GM12878 (cell line): ENCODE measurements around the gene KCNAB2. TPM values are rescaled to one million over a fixed set of nuclear protein-coding genes. Genes with fewer than 3 reads are reported as not detected.

Experiments
- ATAC-seq: fragments of 200-7000 bp; cut with Tn5 transposase; 3 replicates; pipeline ENCODE4 v1.9.1; 2020; ENCODE audit warnings: mild to moderate bottlenecking, moderate library complexity
- BruUV-seq: library from RNA; stranded (reverse); fragments of 400-500 nt; replicated peaks from 2 replicates; lab custom pipeline; 2021; lab: Mats Ljungman, UMichigan
- CTCF ChIA-PET: fragments of 300-600 bp; sonication (Branson Sonifier 250); formaldehyde crosslinking; extraction: SDS; loops from one replicate; lab custom pipeline; 2021; ENCODE audit warnings: inconsistent platforms; lab: Yijun Ruan, JAX
- POLR2A ChIA-PET: fragments of 350-600 bp; formaldehyde crosslinking; extraction: SDS; loops from one replicate; lab custom pipeline; 2021; ENCODE audit warnings: inconsistent platforms; lab: Charles Lee
- RAD21 ChIA-PET: fragments of 300-600 bp; sonication (Branson Sonifier 250); formaldehyde crosslinking; loops from one replicate; lab custom pipeline; 2023; ENCODE audit warnings: antibody characterized with exemption; ENCODE audit not compliant: unreplicated experiment; lab: Charles Lee
- SMC1A ChIA-PET: fragments of 300-600 bp; sonication (Branson Sonifier 250); formaldehyde crosslinking; loops from one replicate; lab custom pipeline; 2023; ENCODE audit not compliant: unreplicated experiment, uncharacterized antibody; lab: Charles Lee
- DNase-seq: peaks from one replicate; pipeline ENCODE4 v3.0.0-alpha.2; 2011; ENCODE audit warnings: low read depth, low spot score
- FAIRE-seq: peaks from 3 replicates; lab custom pipeline; 2011; peaks lifted over from hg19 to GRCh38; lab: Jason Lieb, UNC
- H2AFZ ChIP-seq: 2 replicates; pipeline ENCODE4 v1.6.0; 2011; ENCODE audit warnings: low read depth, low read length, control low read depth; ENCODE audit not compliant: control insufficient read depth
- H3K27ac ChIP-seq: 2 replicates; pipeline ENCODE4 v1.5.1; 2011; ENCODE audit warnings: control low read depth; ENCODE audit not compliant: control insufficient read depth, insufficient read depth
- H3K27me3 ChIP-seq, 2 experiments: replicated peaks in 1 of 2; 2 replicates each; pipeline versions ENCODE4 v1.6.0 to v1.6.1; 2011; ENCODE audit warnings: low read length in 1 of 2; ENCODE audit not compliant: control insufficient read depth in 2 of 2, insufficient read depth in 2 of 2
- H3K36me3 ChIP-seq, 2 experiments: 2 replicates each; pipeline ENCODE4 v1.5.1; 2011; ENCODE audit warnings: low read length in 1 of 2; ENCODE audit not compliant: control insufficient read depth in 2 of 2, insufficient read depth in 2 of 2
- H3K4me1 ChIP-seq: 2 replicates; pipeline ENCODE4 v1.6.1; 2011; ENCODE audit warnings: mild to moderate bottlenecking, low read length, moderate library complexity, mixed read lengths; ENCODE audit not compliant: control insufficient read depth, insufficient read depth
- H3K4me2 ChIP-seq: 2 replicates; pipeline ENCODE4 v1.6.0; 2011; ENCODE audit warnings: control low read depth; ENCODE audit not compliant: control insufficient read depth, insufficient read depth
- H3K4me3 ChIP-seq: fragments of 200-600 bp; sonication (generic); 2 replicates; pipeline ENCODE4 v1.5.1; 2016
- H3K79me2 ChIP-seq: 2 replicates; pipeline ENCODE4 v1.6.0; 2011; ENCODE audit warnings: low read length; ENCODE audit not compliant: control insufficient read depth, insufficient read depth
- H3K9ac ChIP-seq: 2 replicates; pipeline ENCODE4 v1.8.0; 2011; ENCODE audit warnings: low read length, control low read depth, mixed read lengths; ENCODE audit not compliant: control insufficient read depth, insufficient read depth
- H3K9me3 ChIP-seq: replicated peaks from 3 replicates; pipeline ENCODE4 v1.5.1; 2011; ENCODE audit warnings: mild to moderate bottlenecking, low read length; ENCODE audit not compliant: control insufficient read depth, insufficient read depth
- H4K20me1 ChIP-seq: 2 replicates; pipeline ENCODE4 v1.6.0; 2011; ENCODE audit not compliant: control insufficient read depth, insufficient read depth
- HDGF ChIP-seq: fragments of 450-650 bp; IDR thresholded peaks from 2 replicates; pipeline ENCODE4 v1.6.1; 2016; ENCODE audit warnings: antibody characterized with exemption
- POLR2A ChIP-seq: IDR thresholded peaks from 2 replicates; pipeline ENCODE4 v1.6.1; 2011; ENCODE audit warnings: low read depth, mild to moderate bottlenecking, low read length
- RBBP5 ChIP-seq: fragments of 200-600 bp; sonication (generic); conservative IDR thresholded peaks from 2 replicates; pipeline ENCODE4 v1.6.1; 2016
- SMC3 ChIP-seq: IDR thresholded peaks from 2 replicates; pipeline ENCODE4 v1.6.1; 2011; ENCODE audit warnings: low read length, improper control_type of control experiment, borderline replicate concordance
- SREBF2 ChIP-seq: IDR thresholded peaks from 2 replicates; pipeline ENCODE4 v1.6.1; 2012; ENCODE audit warnings: mild to moderate bottlenecking, low read length
- ZNF384 ChIP-seq: IDR thresholded peaks from 2 replicates; pipeline ENCODE4 v1.6.1; 2012; ENCODE audit warnings: low read depth, mild to moderate bottlenecking, low read length, improper control_type of control experiment, borderline replicate concordance
- WGBS: methylation state at CpG from one replicate; pipeline ENCODE4 v1.1.6; 2016; ENCODE audit warnings: low lambda C conversion rate; ENCODE audit not compliant: insufficient replicate concordance, insufficient coverage; ENCODE audit errors: missing lambda C conversion rate; 5-methylcytosine and 5-hydroxymethylcytosine counted together
- in situ Hi-C: fragments of 300-500 bp; cut with MboI; formaldehyde crosslinking; loops from 9 replicates; pipeline ENCODE4 v1.14.3; 2018; ENCODE audit warnings: mixed read lengths
- intact Hi-C: fragments of 100-400 bp; cut with micrococcal nuclease; formaldehyde crosslinking; loops from one replicate; pipeline ENCODE4 v1.14.2; 2022; ENCODE audit not compliant: unreplicated experiment
- polyA plus RNA-seq, 11 experiments: library from polyadenylated mRNA; depleted of rRNA in 4 of 11; unstranded in 6 of 11; stranded (reverse) in 5 of 11; fragments of >200 nt; fragmentation: Nextera tagmentation in 4 of 11; fragmentation: Illumina TruSeq in 1 of 11; extraction: Ambion mirVana in 4 of 11; extraction: Trizol in 1 of 11; gene quantifications; 1 replicate in 1 of 11; 2 replicates in 10 of 11; pipeline versions ENCODE4 v1.2.1 to v1.2.3, GENCODE V29; 2011 to 2016; ENCODE audit warnings: inconsistent platforms in 2 of 11, missing spikeins in 2 of 11, low read depth in 1 of 11
- total RNA-seq, 4 experiments: library from RNA; depleted of rRNA in 3 of 4; stranded (reverse); fragments of >200 nt in 3 of 4; fragmentation: Illumina TruSeq in 1 of 4; extraction: Trizol in 1 of 4; gene quantifications; 2 replicates each; pipeline versions ENCODE4 v1.2.1 to v1.2.3, GENCODE V29; 2013 to 2021

KCNAB2 gene
- total and polyA plus RNA-seq, 10 of the 15 experiments (the other 5 are each of a cell fraction or from before 2014, with no cell fraction given) = 2.9 to 123 (median 62.4) TPM

DNA sequence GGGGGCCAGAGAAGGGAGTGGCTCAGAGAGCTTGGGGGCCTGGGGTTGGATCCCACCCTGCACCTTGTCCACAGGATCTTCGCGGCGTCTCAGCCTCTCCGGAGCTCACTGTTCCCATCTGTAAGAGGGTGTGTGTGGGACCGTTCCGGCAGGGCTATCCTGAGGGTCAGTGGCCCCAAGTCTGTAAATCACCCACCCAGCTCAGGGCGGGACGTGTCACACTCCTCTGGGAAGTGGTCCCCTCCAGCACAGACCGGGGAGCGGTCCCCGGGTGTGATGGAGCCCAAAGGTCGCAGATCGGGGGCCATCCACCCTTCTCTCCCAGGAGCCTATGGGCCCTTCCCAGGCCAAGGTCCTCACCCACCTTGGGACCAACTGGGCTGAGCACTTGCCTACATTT is 40.0 kb downstream of the KCNAB2 start:
- Histone ChIP-seq H3K4me1 (no peaks in the 10 kb centered on the region), H3K27me3 (no peaks in the 10 kb centered on the region), H3K9ac (no peak overlapping the region), H3K27ac (no peak overlapping the region), H3K9me3 (no peaks in the 10 kb centered on the region), H3K4me3 (no peak overlapping the region), H3K4me2 (no peak overlapping the region), H3K36me3 (peaks cover 6 to 10% of the 10 kb centered on the region in 2 experiments; a peak in 3 of 4 replicates), H3K79me2 (no peaks in the 10 kb centered on the region), H2AFZ (no peak overlapping the region), H4K20me1 (no peaks in the 10 kb centered on the region)
- DNase-seq = no peak
- no peak for ATAC-seq
- no peak for FAIRE-seq
- POLR2A ChIA-PET = no interaction called here
- in situ Hi-C loops = no loop called here
- SMC1A ChIA-PET = no interaction called here
- BruUV-seq = no TSS peak
- intact Hi-C loops = no loop called here
- RAD21 ChIA-PET = no interaction called here
- TF ChIP-seq HDGF (no peak), ZNF384 (no peak), SREBF2 (no peak)
- CTCF ChIA-PET = no interaction called here
- whole genome bisulfite sequencing = 94% methylated on average over 13 of the region's 13 CpGs

DNA sequence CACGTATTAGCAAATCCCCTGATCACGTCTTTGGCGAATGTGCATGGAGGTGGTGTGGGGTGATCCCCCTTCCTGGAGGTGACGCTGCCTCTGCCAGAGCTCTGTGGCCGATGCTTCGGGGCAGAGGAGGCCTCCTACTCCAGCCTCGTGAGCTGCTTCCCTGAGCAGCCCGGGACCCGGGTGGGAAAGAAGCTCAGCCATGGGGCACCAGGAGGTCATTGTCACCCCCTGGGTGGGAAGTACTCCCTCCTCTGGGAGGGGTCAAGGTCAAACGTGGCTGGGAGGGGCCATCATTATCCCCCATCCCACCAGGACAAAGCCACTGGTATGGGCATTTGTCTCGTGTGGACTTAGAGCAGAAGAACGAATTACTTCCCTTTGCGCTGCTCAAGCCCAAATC is 40.7 kb downstream of the KCNAB2 start:
- ChIA-PET POLR2A (no interaction called here), RAD21 (no interaction called here), CTCF (no interaction called here), SMC1A (no interaction called here)
- BruUV-seq = no TSS peak
- TF ChIP-seq RBBP5 (no peak), POLR2A (peak; percentile 14; the same call in 1 of the 2 replicates), SMC3 (no peak)
- in situ Hi-C loops = no loop called here
- FAIRE-seq (no peak), ATAC-seq (no peak), DNase-seq (no peak)
- Histone ChIP-seq H3K27me3 (no peaks in the 10 kb centered on the region), H3K9ac (no peak overlapping the region), H3K79me2 (no peaks in the 10 kb centered on the region), H3K36me3 (peaks cover 5 to 7% of the 10 kb centered on the region in 2 experiments; a peak in 3 of 4 replicates), H3K9me3 (no peaks in the 10 kb centered on the region), H3K27ac (no peak overlapping the region), H3K4me1 (no peaks in the 10 kb centered on the region), H2AFZ (no peak overlapping the region), H4K20me1 (no peaks in the 10 kb centered on the region), H3K4me2 (no peak overlapping the region), H3K4me3 (no peak overlapping the region)
- intact Hi-C loops = no loop called here
- 79% methylated on average over 11 of the region's 13 CpGs for WGBS
